GM18909 (cell line): ENCODE results near the gene ZNF607.
"Not testable (repeated sequence)": the region's sequence is repeated elsewhere in the genome, so short reads cannot be mapped to it uniquely, and the experiment has no call there.

Experiments
- ATAC-seq: cut with Tn5 transposase; IDR thresholded peaks from one replicate; pipeline ENCODE4 v1.9.1; 2021; ENCODE audit warnings: mild to moderate bottlenecking; ENCODE audit not compliant: unreplicated experiment, poor library complexity

Gene ZNF607

DNA sequence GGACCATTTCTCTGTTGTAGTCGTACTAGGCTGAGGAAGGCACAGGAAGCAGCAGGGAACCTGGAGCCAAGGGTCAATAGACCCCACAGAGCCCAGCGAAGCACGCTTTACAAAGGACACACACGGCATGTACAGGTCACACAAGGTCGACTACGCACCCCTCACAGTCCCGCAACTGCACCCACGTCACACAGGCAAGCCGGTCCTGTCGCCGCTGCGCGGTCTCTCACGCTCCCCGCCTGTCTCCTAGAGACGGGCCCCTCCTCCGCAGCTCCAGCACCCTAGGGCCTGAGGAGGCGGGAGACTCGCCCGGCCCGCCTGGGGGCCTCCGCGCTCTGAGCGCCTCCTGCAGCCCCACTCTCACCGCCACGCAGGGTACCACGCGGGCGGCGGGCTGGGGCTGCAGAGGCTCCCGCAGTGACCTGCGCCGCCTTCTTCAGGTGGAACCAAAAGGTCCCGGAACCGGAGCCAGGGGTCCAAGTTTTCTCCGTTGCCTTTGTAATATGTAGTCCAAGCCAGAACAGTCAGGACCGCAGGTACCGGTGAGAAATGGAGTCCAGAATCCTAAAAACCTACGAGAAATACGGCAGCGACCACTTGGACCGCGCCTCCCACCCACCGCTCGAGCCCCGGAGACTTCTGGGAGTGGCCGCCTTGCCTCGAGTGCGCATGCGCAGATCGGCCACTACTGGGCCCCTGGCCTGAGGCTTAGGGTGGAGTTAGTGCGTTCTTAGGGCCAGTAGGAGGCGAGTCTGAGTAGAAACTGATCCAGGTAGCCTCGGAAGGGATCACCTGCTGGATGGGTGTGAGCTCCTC, at the start of gene ZNF607:
Gene ZNF607 (minus strand): TSS at position 651 of the 816 bp plus-strand sequence. CDS start 8,143 bp downstream, outside the sequence.
- peak; percentile 94 for ATAC-seq

DNA sequence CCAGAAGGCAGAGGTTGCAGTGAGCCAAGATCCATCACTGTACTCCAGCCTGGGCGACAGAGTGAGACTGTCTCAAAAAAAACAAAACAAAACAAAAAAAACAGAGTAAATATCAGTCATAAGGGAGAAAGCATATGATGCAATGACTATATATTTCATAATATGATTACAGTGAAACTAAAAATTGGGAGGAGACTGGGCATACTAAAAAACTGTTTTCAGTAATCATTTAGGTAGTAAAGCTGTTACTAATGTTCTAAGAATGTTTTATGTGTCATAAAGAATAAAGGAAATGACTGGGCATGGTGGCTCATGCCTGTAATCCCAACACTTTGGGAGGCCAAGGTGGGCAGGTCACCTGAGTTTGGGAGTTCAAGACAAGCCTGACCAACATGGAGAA, 43.9 kb upstream of the ZNF607 start:
- ATAC-seq, result no peak

DNA sequence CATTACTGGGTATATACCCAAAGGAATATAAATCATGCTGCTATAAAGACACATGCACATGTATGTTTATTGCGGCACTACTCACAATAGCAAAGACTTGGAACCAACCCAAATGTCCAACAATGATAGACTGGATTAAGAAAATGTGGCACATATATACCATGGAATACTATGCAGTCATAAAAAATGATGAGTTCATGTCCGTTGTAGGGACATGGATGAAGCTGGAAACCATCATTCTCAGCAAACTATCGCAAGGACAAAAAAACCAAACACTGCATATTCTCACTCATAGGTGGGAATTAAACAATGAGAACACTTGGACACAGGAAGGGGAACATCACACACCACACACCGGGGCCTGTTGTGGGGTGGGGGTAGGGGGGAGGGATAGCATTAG, 38.1 kb upstream of the ZNF607 start:
- ATAC-seq, result not testable (repeated sequence)

DNA sequence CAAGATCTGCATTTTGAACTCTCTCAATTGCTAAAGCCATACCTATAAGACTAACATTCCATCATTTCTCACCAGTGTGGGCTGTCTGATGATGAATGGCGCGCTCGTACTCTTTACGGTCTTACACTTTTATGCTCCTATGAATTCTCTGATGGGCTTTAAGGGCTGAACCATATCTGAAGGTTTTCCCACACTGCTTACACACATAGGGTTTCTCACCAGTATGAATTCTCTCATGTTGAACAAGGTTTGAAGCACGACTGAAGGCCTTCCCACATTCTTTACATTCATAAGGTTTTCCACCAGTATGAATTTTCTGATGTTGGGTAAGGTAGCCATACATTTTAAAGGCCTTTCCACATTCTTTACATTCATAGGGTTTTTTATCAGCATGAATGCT, 18.8 kb upstream of the ZNF607 start:
- no peak for ATAC-seq

DNA sequence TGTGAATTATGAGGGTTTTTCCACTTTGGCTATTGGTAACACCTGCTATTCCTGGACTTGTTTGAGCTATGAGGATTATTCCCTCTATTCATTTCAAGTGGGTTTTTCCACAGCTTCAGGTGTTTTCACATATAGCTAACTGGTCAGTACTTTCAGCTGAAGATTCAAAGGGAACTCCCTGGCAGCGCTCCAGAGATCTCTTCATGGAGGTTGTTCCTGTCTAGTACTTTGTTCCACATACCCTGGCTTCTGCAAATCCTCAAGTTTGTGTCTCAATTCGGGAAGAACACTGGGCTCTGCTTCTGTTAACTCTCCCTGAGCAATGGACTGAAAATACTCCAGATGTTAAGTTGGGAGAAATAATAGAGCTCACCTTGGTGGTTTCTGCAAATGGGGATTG, 5.6 kb upstream of the ZNF607 start:
- no peak for ATAC-seq

DNA sequence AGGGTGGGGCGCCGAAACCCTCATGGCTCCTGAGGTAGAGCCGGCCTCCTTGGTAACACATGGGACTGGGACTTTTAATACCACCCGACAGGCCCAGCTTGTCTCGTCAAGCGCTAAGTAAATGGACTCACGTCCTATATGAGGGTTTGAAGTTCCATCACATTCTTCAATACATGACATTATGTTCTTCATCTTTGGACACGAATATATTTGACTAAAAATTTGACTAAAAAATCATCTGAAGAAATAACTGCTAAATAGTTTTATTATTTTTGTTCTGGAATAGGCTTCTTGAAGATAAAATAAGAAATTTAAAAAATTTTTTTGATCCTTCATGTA, 335 bp upstream of the ZNF607 start:
- ATAC-seq, result no peak

DNA sequence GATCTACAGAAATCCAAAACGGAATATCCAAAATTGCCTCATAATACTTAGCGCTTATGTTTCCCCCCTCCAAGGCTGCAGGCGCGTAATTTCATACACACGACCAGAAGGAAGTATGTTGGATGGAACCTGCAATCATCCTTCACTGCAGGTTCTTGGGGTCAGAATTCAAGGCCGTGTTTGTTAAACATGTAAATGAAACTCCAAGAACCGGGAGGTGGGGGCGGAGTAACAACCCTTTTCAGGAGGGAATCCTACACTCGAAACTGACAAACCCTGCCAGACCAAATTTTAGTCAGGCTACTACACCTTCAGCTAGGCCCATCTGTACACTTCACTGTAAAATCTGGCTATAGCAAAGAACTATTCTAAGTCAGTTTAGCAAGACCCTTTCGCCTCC, 1.3 kb downstream of the ZNF607 start:
- ATAC-seq, result no peak

DNA sequence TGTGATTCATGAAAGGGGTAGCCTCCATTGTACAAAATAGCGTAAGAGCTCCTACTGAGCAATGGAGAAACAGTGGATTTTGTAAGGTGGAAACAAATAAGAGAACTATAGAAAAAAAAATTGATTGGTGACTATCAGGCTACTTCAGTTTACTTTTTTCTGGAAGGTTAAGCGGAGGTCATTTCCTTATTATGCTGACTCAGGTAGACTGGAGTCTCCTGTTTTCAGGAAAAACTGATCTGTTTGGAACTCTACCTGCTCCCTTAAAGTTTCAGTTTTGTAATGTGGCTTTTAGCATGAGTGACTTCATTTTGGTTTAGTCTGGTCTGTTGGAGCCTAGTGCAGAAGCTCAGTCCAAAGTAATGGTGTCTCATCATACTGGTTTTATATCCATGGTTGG, 3.4 kb downstream of the ZNF607 start:
- no peak for ATAC-seq

DNA sequence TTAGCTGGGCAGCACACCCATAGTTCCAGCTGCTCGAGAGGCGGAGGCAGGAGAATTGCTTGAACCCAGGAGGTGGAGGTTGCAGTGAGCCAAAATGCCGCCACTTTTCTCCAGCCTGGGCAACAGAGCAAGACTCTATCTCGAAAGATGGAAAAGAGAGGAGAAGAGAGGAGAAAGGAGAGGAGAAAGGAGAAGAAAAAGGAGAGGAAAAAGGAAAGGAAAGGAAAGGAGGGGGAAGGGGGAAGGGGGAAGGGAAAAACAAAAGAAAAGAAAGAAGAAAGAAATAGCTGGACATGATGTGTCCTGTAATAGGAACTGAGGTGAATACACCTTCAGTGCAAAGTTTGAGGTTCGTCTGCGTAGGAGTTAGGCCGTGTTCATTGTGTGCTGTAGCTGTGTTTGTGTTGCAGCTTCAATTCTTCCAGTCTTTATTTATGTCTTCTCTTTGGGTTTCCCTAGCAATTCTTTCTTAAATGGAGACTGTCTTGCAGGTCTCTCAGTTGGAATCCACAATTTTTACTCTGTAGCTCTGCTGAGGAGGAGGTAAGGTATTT, 13.4 kb downstream of the ZNF607 start:
- ATAC-seq, result no peak

DNA sequence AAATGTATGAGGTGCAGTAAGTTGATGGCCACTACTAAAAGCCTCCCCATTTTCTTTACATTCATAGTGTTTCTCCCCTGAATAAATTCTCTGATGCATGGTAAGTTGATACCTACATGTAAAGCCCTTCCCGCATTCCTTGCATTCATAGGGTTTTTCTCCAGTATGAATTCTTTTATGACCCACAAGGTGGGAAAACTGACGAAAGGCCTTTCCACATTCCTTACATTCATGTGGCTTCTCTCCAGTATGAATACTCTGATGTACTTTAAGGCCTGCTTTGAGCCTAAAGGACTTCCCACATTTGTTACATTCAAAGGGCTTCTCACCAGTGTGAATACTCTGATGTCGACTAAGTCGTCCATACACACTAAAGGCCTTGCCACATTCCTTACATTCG, 20.5 kb downstream of the ZNF607 start:
- ATAC-seq, result no peak

DNA sequence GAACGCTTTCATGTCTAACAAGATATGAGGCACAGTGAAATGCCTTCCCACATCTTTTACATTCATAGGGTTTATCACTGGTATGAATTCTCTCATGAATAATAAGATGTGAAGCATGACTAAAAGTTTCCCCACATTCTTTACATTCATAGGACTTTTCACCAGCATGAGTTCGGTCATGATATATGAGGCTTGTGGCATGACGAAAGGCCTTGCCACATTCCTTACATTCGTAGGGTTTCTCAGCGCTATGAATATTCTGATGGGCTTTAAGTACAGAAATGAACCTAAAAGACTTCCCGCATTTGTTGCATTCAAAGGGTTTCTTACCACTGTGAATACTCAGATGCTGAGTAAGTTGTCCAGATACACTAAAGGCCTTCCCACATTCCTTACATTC, 21.3 kb downstream of the ZNF607 start:
- ATAC-seq, result no peak

DNA sequence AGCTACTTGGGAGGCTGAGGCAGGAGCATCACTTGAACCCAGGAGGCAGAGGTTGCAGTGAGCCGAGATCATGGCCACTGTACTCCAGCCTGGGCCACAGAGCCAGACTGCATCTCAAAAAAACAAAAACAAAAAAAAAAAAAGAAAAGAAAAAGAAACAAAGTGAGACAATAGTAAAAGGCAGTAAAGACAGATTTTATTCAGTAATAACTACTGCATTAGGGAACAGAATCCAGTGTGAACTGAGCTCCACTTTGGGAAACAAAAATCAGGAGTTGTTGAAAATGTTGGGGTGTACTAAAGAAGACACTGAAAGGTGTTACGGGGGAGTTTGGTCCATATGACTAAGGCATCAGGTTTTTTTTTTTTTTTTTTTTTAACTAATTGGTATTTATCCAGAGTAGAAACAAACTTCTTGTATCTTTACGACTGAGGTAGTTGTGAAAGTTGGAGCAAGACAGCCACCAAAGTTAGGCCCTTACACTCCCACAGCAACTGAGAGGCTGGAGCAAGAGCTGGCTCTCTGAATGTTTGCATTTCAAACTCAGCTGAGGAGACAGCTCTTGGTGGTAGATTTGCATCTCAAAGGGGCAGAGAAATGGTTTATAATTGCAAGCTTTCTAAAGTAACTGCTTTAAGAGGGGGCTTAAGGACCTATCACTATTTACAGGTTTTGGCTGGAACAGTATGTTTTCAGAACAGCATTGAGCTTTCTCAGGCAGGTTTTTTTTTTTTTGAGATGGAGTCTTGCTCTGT, 24.2 kb downstream of the ZNF607 start:
- no peak for ATAC-seq

DNA sequence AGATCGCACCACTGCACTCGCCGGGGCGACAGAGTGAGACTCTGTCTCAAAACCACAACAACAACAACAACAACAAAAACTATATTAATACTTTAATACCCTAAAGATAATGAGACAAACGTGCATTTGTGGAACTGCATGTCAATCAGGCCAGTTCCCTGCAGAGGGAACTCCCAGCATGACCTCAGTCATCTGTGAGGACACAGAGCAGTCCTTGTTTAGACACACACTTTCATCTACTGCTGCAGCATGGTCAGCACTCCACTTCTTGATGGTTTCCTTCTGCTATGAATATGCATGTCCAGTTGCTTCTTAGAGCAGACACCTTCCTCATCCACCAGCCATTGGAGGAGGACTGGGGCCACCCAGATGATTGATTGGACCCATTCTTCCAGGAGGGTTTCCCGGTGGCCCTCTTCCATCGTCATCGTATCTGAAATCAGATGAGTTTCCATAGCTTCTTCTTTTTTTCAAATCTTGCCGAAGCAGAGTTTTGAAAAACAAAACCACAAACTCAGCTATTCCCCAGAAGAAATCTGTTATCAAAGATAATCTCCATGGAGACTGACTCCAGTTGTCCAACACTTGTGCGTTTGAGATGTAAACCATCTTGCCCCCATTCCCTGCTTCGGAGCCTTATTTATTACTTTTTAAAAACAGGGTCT, 26.5 kb downstream of the ZNF607 start:
- no peak for ATAC-seq

DNA sequence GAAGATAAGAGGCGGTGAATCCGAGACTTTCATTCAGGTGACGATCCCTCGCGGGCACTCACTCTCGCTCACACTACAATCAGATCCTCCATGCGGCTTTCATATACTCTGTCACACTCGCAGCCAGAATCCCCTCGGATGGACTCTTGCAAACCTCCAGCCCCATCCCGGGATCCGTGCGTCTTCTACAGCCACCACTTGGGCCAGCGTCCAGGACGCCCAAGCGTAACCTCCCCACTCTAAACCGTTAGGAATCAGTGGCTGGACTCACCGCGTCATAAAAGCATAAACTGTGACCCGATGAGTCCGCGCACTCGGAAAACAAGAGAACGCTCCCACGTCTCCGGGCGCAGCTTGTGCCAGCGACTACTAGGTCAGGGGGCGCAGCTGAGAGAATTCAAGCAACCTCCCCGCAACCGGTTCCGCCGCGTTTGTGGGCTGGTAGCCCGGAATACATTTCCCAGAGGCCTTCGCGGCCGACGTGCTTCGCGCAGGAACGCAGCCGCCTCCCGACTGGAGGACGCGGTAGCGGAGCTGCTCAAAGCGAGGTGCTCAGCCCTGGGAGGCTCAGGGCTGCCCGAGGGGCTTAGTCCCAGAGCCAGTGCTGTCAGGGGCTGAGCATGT, 27.6 kb downstream of the ZNF607 start:
- ATAC-seq, result no peak

DNA sequence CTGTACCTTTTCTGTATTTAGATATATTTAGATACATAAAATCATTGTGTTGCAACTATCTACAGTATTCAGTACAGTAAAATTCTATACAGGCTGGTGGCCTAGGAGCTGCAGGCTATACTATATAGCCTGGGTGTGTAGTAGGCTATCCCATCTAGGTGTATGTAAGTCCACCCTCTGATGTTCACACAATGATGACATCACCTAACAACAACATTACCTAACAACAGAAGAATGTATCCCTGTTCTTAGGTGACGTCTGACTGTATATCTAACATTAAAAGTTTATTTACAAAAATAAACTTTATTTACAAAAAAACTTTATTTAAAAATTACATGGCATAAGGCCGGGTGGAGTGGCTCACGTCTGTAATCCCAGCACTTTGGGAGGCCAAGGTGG, 36.0 kb downstream of the ZNF607 start:
- ATAC-seq, result no peak

DNA sequence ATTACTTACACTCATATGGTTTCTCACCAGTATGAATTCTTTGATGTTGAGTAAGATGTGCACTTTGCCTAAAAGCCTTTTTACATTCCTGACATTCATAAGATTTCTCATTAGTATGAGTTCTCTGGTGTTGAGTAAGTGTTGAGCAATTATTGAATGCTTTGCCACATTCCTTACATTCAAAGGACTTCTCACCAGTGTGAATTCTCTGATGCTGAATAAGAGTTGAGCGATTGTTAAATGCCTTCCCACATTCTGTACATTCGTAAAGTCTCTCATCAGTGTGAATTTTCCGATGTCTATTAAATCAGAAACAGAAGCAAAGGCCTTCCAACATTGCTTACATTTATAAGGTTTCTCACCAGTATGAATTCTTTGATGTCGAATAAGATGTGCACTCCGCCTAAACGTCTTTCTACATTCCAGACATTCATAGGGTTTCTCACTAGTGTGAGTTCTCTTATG, 50.1 kb downstream of the ZNF607 start:
- ATAC-seq, result no peak

DNA sequence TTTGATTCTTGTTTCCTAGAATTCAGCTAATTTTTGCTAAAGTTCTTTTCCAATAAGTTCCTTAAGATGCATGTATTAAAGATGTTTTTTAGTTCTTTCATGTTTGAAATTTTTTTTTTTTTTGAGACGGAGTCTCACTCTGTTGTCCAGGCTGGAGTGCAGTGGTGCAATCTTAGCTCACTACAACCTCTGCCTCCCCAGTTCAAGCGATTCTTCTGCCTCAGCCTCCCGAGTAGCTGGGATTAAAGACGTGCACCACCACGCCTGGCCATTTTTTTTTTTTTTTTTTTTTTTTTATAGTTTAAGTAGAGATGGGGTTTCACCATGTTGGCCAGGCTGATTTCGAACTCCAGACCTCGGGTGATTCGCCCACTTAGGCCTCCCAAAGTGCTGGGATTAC, 62.4 kb downstream of the ZNF607 start:
- ATAC-seq, result not testable (repeated sequence)

DNA sequence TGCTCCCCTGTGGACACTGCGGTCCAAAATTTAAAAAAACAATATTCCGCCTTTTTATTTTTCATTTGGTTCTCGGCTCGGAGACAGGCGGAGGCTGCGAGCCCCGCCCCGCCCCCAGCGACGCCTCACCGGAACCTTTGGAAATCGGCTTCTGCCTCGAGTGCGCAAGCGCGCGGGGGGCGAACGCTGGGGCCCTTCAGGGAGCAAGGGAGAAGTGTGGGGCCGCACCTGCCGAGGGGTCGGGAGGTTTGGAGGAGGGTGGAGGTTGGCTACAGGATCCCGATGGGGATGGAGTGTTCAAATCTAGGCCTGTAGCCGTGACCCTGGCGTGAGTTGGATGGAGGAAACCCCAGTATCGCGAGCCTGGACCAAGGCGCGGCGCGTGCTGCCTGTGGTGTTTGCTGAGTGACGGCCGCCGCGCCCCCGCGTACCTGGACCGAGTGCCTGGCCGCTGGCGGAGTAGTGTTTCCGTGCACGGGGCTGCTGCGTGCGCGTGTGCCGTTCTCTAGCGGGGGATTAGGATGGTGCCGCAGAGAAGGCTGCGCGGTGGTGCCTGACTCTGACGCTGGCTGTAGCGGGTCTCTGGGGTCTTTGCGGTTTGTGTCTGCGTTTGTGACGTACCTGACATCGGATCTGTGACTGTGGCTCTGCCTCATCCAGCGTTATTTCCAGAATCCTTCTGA, 63.7 kb downstream of the ZNF607 start:
- ATAC-seq, result peak; percentile 69

DNA sequence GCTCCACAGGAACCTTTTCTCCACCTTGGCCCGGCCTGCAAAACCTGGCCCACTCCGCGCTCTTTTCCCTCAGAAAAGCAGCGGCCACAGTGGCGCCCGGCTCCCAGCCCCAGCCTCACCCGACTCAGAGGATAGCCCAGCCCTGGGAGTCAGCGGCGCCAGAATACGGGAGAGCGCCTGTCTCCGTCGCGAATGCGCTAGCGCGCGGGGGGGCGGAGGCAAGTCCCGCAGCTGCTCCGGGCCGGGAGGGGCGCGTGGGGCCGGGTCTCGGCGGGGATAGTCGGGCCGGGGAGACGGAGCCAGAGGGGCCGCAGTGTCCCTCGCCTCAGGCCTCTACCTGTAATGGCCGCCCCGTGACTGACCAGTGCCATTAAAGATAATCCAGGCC, 64.3 kb downstream of the ZNF607 start, which contains the start of gene ZFP30:
Gene ZFP30 (minus strand): TSS at position 165 of the 388 bp plus-strand sequence. CDS start 7,643 bp downstream, outside the sequence.
- peak; percentile 66 for ATAC-seq
